Suprapubic skin (tissue), 4 donors: ENCODE measurements around the gene FAM170B. TPM values are rescaled to one million over a fixed set of nuclear protein-coding genes. Genes with fewer than 3 reads are reported as not detected.

ENCODE experiments used
- DNase-seq, 2 donors: peaks; one replicate each; pipeline ENCODE4 v3.0.0-alpha.2; 2019; ENCODE audit warnings: low spot score in 2 of 2
- H3K27ac ChIP-seq: fragments of 200-600 bp; sonication (generic); one replicate; pipeline ENCODE4 v1.5.1; 2019
- H3K27me3 ChIP-seq: fragments of 200-600 bp; sonication (generic); one replicate; pipeline ENCODE4 v1.5.1; 2019
- H3K36me3 ChIP-seq: fragments of 200-600 bp; sonication (generic); one replicate; pipeline ENCODE4 v1.5.1; 2019
- H3K4me1 ChIP-seq: fragments of 200-600 bp; sonication (generic); one replicate; pipeline ENCODE4 v1.5.1; 2019
- H3K4me3 ChIP-seq: fragments of 200-600 bp; sonication (generic); one replicate; pipeline ENCODE4 v1.5.1; 2019; ENCODE audit warnings: mild to moderate bottlenecking
- H3K9me3 ChIP-seq: fragments of 200-600 bp; sonication (generic); one replicate; pipeline ENCODE4 v1.5.1; 2019
- CTCF ChIP-seq, 2 donors: fragments of 200-600 bp in 1 of 2; fragments of 450-650 bp in 1 of 2; sonication (generic) in 1 of 2; IDR thresholded peaks; one replicate each; pipeline ENCODE4 v1.5.1; 2016 to 2019; ENCODE audit warnings: antibody characterized with exemption in 2 of 2, mild to moderate bottlenecking in 1 of 2, moderate library complexity in 1 of 2
- EP300 ChIP-seq: sonication (generic); formaldehyde crosslinking; IDR thresholded peaks from one replicate; pipeline ENCODE4 v1.6.1; 2017; ENCODE audit warnings: antibody characterized with exemption
- POLR2A ChIP-seq, 2 donors: fragments of 450-650 bp; IDR thresholded peaks; one replicate each; pipeline ENCODE4 v1.6.1; 2017; ENCODE audit warnings: antibody characterized with exemption in 2 of 2, mild to moderate bottlenecking in 2 of 2, moderate library complexity in 2 of 2
- POLR2AphosphoS5 ChIP-seq, 3 donors: sonication (generic); formaldehyde crosslinking; IDR thresholded peaks; one replicate each; pipeline ENCODE4 v1.6.1; 2017; ENCODE audit warnings: antibody characterized with exemption in 3 of 3
- WGBS: methylation state at CpG from one replicate; pipeline ENCODE4 v1.1.5; 2018; 5-methylcytosine and 5-hydroxymethylcytosine counted together
- total RNA-seq, 4 donors: library from RNA; depleted of rRNA; stranded (reverse); fragments of >200 nt; gene quantifications; one replicate each; pipeline ENCODE4 v1.1.0, GENCODE V29; 2016

Gene FAM170B
- total RNA-seq, 4 donors from 2014 or later: not detected

- Histone ChIP-seq H3K4me1 (peaks cover 24% of the 10 kb centered on the region), H3K36me3 (no peaks in the 10 kb centered on the region), H3K9me3 (no peaks in the 10 kb centered on the region), H3K27ac (peak overlapping the region; percentile 39), H3K27me3 (no peaks in the 10 kb centered on the region), H3K4me3 (no peak overlapping the region)
- no peak for DNase-seq
- TF ChIP-seq CTCF (IDR thresholded peaks at IDR 0.05) (no peak), POLR2A (IDR thresholded peaks at IDR 0.05) (no peak), EP300 (no peak), POLR2AphosphoS5 (IDR thresholded peaks at IDR 0.05) (no peak)
- WGBS: 46% methylated on average over 6 of the region's 8 CpGs
Measured at GRCh38 chr10:49139028-49139845, 5.4 kb upstream of the FAM170B start.

GRCh38 chr10:49138361-49138891 is 4.6 kb upstream of the FAM170B start:
- DNase-seq: no peak
- WGBS: 72% methylated on average over 7 of the region's 7 CpGs
- Histone ChIP-seq H3K9me3 (no peaks in the 10 kb centered on the region), H3K4me3 (no peak overlapping the region), H3K4me1 (peaks cover 18% of the 10 kb centered on the region), H3K36me3 (no peaks in the 10 kb centered on the region), H3K27ac (peak overlapping the region; percentile 19), H3K27me3 (no peaks in the 10 kb centered on the region)
- TF ChIP-seq POLR2A (IDR thresholded peaks at IDR 0.05) (no peak), POLR2AphosphoS5 (IDR thresholded peaks at IDR 0.05) (no peak), EP300 (no peak), CTCF (IDR thresholded peaks at IDR 0.05) (no peak)

- 56% methylated on average over 1 of the region's 1 CpG for WGBS
- Histone ChIP-seq H3K27me3 (no peaks in the 10 kb centered on the region), H3K36me3 (no peaks in the 10 kb centered on the region), H3K27ac (no peak overlapping the region), H3K9me3 (no peaks in the 10 kb centered on the region), H3K4me3 (no peak overlapping the region), H3K4me1 (peaks cover 18% of the 10 kb centered on the region)
- TF ChIP-seq POLR2A (IDR thresholded peaks at IDR 0.05): no peak
- TF ChIP-seq CTCF (IDR thresholded peaks at IDR 0.05): no peak
- no peak for TF ChIP-seq EP300
- TF ChIP-seq POLR2AphosphoS5 (IDR thresholded peaks at IDR 0.05): no peak
- DNase-seq: no peak
Measured at GRCh38 chr10:49136525-49136924, 2.7 kb upstream of the FAM170B start.

- WGBS: 51% methylated on average over 9 of the region's 9 CpGs
- no peaks in the 10 kb centered on the region for H3K27me3 ChIP-seq
- no peak overlapping the region for H3K27ac ChIP-seq
- no peak for DNase-seq
- TF ChIP-seq POLR2A (IDR thresholded peaks at IDR 0.05) (no peak), EP300 (no peak), CTCF (IDR thresholded peaks at IDR 0.05) (no peak), POLR2AphosphoS5 (IDR thresholded peaks at IDR 0.05) (no peak)
- peaks cover 18% of the 10 kb centered on the region for H3K4me1 ChIP-seq
- no peak overlapping the region for H3K4me3 ChIP-seq
- H3K9me3 ChIP-seq: no peaks in the 10 kb centered on the region
- H3K36me3 ChIP-seq: no peaks in the 10 kb centered on the region
Measured at GRCh38 chr10:49135575-49136313, 1.9 kb upstream of the FAM170B start.

- H3K4me1 ChIP-seq: peaks cover 10% of the 10 kb centered on the region
- H3K4me3 ChIP-seq: no peak overlapping the region
- H3K27ac ChIP-seq: no peak overlapping the region
- WGBS: 65% methylated on average over 3 of the region's 3 CpGs
- no peak for TF ChIP-seq CTCF (IDR thresholded peaks at IDR 0.05)
- no peak for TF ChIP-seq POLR2AphosphoS5 (IDR thresholded peaks at IDR 0.05)
- TF ChIP-seq POLR2A (IDR thresholded peaks at IDR 0.05): no peak
- TF ChIP-seq EP300: no peak
- no peaks in the 10 kb centered on the region for H3K27me3 ChIP-seq
- H3K36me3 ChIP-seq: no peaks in the 10 kb centered on the region
- no peaks in the 10 kb centered on the region for H3K9me3 ChIP-seq
- no peak for DNase-seq
Measured at GRCh38 chr10:49134327-49134726, 506 bp upstream of the FAM170B start.
